Islet precursor cell (in vitro differentiated cells): ENCODE results near the gene MINK1.

Source experiments
- DNase-seq: peaks from one replicate; pipeline ENCODE4 v3.0.0-alpha.2; 2018

Gene MINK1

GRCh38 chr17:4880857-4881256, 47.7 kb downstream of the MINK1 start:
- no peak for DNase-seq

GRCh38 chr17:4881761-4882555, 48.8 kb downstream of the MINK1 start:
- peak; percentile 90 for DNase-seq

- no peak for DNase-seq
Observed at GRCh38 chr17:4884489-4884888, 51.3 kb downstream of the MINK1 start.

GRCh38 chr17:4886830-4887229, 53.7 kb downstream of the MINK1 start:
- no peak for DNase-seq

- DNase-seq, result no peak
Observed at GRCh38 chr17:4887581-4887980, 54.4 kb downstream of the MINK1 start.

- DNase-seq, result peak; percentile 53
Observed at GRCh38 chr17:4891411-4892410, 58.6 kb downstream of the MINK1 start.

- peak; percentile 62 for DNase-seq
Observed at GRCh38 chr17:4892499-4893221, 59.5 kb downstream of the MINK1 start.

- DNase-seq, result peak; percentile 50
Observed at GRCh38 chr17:4893272-4893671, 60.1 kb downstream of the MINK1 start.

GRCh38 chr17:4893721-4894560, 60.8 kb downstream of the MINK1 start:
- DNase-seq, result peak; percentile 55

- DNase-seq, result peak; percentile 49
Observed at GRCh38 chr17:4895121-4895520, 62.0 kb downstream of the MINK1 start.

- DNase-seq, result peak; percentile 80
Observed at GRCh38 chr17:4895657-4896331, 62.7 kb downstream of the MINK1 start.

- DNase-seq, result no peak
Observed at GRCh38 chr17:4896332-4897197, 63.4 kb downstream of the MINK1 start.

- DNase-seq, result no peak
Observed at GRCh38 chr17:4897198-4897687, 64.1 kb downstream of the MINK1 start.

GRCh38 chr17:4897785-4898184, 64.6 kb downstream of the MINK1 start:
- no peak for DNase-seq

GRCh38 chr17:4898351-4898750, 65.2 kb downstream of the MINK1 start:
- DNase-seq, result no peak

- no peak for DNase-seq
Observed at GRCh38 chr17:4898927-4899326, 65.8 kb downstream of the MINK1 start.

GRCh38 chr17:4899341-4900230, 66.4 kb downstream of the MINK1 start, which contains the start of gene C17orf107:
TSS of gene C17orf107 (plus strand) at chr17:4899536. CDS start at chr17:4899763, 227 bp downstream.
- peak; percentile 88 for DNase-seq

GRCh38 chr17:4900231-4901107, 67.3 kb downstream of the MINK1 start:
- DNase-seq, result peak; percentile 84
